HepG2 (cell line): Measurements from ENCODE around the gene TTC1.
"Not testable (repeated sequence)": the region's sequence is repeated elsewhere in the genome, so short reads cannot be mapped to it uniquely, and the experiment has no call there.

Source experiments
- ARID2 ChIP-seq: sonication (generic); formaldehyde crosslinking; IDR thresholded peaks from 2 replicates; pipeline ENCODE4 v1.8.1; 2022; ENCODE audit warnings: mild to moderate bottlenecking, missing genetic modification reagents, borderline replicate concordance
- ATF4 ChIP-seq, 2 experiments: fragments of 450-650 bp in 1 of 2; sonication (generic) in 1 of 2; formaldehyde crosslinking; IDR thresholded peaks; 2 replicates each; pipeline versions ENCODE4 v1.5.0 to v1.8.0; 2020 to 2022; ENCODE audit warnings: mild to moderate bottlenecking in 1 of 2, missing genetic modification reagents in 1 of 2
- CHD2 ChIP-seq: IDR thresholded peaks from 2 replicates; pipeline ENCODE4 v1.6.1; 2011; ENCODE audit warnings: low read depth, low read length, improper control_type of control experiment
- CTCF ChIP-seq: sonication (generic); formaldehyde crosslinking; IDR thresholded peaks from 2 replicates; pipeline ENCODE4 v1.5.0; 2020; ENCODE audit warnings: mild to moderate bottlenecking, missing genetic modification reagents, moderate library complexity
- EED ChIP-seq: sonication (generic); formaldehyde crosslinking; IDR thresholded peaks from 2 replicates; pipeline ENCODE4 v1.5.0; 2020; ENCODE audit warnings: mild to moderate bottlenecking, missing genetic modification reagents
- FOSL1 ChIP-seq: sonication (generic); formaldehyde crosslinking; IDR thresholded peaks from 2 replicates; pipeline ENCODE4 v1.9.0; 2021; ENCODE audit warnings: missing genetic modification reagents, borderline replicate concordance
- IRF2 ChIP-seq: IDR thresholded peaks from 2 replicates; pipeline ENCODE4 v1.6.1; 2018; ENCODE audit warnings: missing genetic modification reagents, missing compliant biosample characterization
- MYNN ChIP-seq: sonication (generic); formaldehyde crosslinking; IDR thresholded peaks from 2 replicates; pipeline ENCODE4 v1.4.0; 2020; ENCODE audit warnings: mild to moderate bottlenecking, low read depth, missing genetic modification reagents
- RAD21 ChIP-seq: fragments of 450-650 bp; formaldehyde crosslinking; IDR thresholded peaks from 2 replicates; pipeline ENCODE4 v1.5.0; 2020; ENCODE audit warnings: mild to moderate bottlenecking
- REST ChIP-seq, 2 experiments: IDR thresholded peaks; 2 replicates each; pipeline ENCODE4 v1.6.1; 2011 to 2012; ENCODE audit warnings: low read length in 2 of 2, borderline replicate concordance in 1 of 2, low read depth in 1 of 2, mild to moderate bottlenecking in 1 of 2, moderate library complexity in 1 of 2
- TBX3 ChIP-seq: fragments of 450-650 bp; IDR thresholded peaks from 2 replicates; pipeline ENCODE4 v1.6.1; 2017; ENCODE audit warnings: antibody characterized with exemption, mild to moderate bottlenecking, inconsistent platforms, borderline replicate concordance
- ZBTB37 ChIP-seq: sonication (generic); formaldehyde crosslinking; IDR thresholded peaks from 2 replicates; pipeline ENCODE4 v1.4.0; 2020; ENCODE audit warnings: mild to moderate bottlenecking, missing genetic modification reagents
- ZNF24 ChIP-seq: fragments of 450-650 bp; IDR thresholded peaks from 2 replicates; pipeline ENCODE4 v1.6.1; 2017; ENCODE audit warnings: antibody characterized with exemption, mild to moderate bottlenecking
- ZNF746 ChIP-seq: sonication (generic); formaldehyde crosslinking; IDR thresholded peaks from 2 replicates; pipeline ENCODE4 v1.8.0; 2022; ENCODE audit warnings: mild to moderate bottlenecking, missing genetic modification reagents

- not testable (repeated sequence) for TF ChIP-seq ZBTB37 (CRISPR knock-in tag); TBX3; ATF4 (CRISPR knock-in tag; IDR thresholded peaks at IDR 0.05); EED (CRISPR knock-in tag); ZNF746 (CRISPR knock-in tag); ZNF24; FOSL1 (CRISPR knock-in tag); CTCF; ARID2 (CRISPR knock-in tag); IRF2 (CRISPR knock-in tag); CHD2; RAD21 (CRISPR knock-in tag); MYNN; REST (IDR thresholded peaks at IDR 0.05; ENCODE audit: borderline replicate concordance in 1 of 2, low read depth in 1 of 2, low read length in 2 of 2)
These were observed 436 bp upstream of the TTC1 start for GRCh38 chr5:160008529-160008876.
